ENCODE measurements around the gene ACACA.
"Not testable (repeated sequence)": the region's sequence is repeated elsewhere in the genome, so short reads cannot be mapped to it uniquely, and the experiment has no call there.

DNA sequence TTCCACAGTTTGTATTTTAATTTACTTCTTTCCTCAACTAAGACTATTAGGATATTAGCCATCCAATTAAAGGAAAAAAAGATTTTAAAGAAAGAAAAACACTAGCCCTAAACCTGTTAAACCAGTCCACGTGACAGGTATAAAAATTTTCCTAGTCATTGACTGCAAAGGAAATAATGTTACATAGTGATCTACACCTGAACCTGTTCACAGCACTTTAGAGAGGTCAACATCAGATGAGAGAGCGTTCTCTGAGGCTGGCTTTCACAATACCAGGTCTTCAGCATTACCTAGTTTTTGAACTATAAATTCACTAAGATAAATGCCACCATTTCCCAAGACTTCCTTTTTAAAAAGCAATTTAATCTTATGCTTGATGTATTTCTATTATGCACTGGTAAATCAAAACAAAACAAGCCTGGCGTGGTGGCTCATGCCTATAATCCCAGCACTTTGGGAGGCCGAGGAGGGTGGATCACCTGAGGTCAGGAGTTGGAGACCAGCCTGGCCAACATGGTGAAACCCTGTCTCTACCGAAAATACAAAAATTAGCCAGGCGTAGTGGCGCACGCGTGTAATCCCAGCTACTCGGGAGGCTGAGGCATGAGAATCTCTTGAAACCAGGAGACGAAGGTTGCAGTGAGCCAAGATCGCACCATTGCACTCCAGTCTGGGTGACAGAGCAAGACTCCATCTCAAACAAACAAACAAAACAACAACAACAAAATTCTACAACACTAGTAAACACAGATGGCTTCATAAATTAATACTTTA, 49.7 kb downstream of the ACACA start:
- TF ChIP-seq, protein P1, sequence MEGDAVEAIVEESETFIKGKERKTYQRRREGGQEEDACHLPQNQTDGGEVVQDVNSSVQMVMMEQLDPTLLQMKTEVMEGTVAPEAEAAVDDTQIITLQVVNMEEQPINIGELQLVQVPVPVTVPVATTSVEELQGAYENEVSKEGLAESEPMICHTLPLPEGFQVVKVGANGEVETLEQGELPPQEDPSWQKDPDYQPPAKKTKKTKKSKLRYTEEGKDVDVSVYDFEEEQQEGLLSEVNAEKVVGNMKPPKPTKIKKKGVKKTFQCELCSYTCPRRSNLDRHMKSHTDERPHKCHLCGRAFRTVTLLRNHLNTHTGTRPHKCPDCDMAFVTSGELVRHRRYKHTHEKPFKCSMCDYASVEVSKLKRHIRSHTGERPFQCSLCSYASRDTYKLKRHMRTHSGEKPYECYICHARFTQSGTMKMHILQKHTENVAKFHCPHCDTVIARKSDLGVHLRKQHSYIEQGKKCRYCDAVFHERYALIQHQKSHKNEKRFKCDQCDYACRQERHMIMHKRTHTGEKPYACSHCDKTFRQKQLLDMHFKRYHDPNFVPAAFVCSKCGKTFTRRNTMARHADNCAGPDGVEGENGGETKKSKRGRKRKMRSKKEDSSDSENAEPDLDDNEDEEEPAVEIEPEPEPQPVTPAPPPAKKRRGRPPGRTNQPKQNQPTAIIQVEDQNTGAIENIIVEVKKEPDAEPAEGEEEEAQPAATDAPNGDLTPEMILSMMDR (conservative IDR thresholded peaks at IDR 0.05 in 1 of 2, IDR thresholded peaks at IDR 0.05 in 1 of 2; ENCODE audit: low read depth in 1 of 2, low read length in 2 of 2) = not testable (repeated sequence)
- not testable (repeated sequence) for TF ChIP-seq EZH2 (IDR thresholded peaks at IDR 0.05; ENCODE audit: low read length, missing control alignments)

Measured in fibroblast of lung (primary cell).